B cell (primary cell): ENCODE results near the gene FRMD4A. TPM values are rescaled to one million over a fixed set of nuclear protein-coding genes. Genes with fewer than 3 reads are reported as not detected.

Source experiments
- ATAC-seq: fragments of 200-7000 bp; cut with Tn5 transposase; one replicate; pipeline ENCODE4 v1.10.0; 2021; ENCODE audit warnings: low read depth, mild to moderate bottlenecking, moderate number of reproducible peaks, moderate library complexity
- CTCF ChIA-PET: fragments of 350-600 bp; sonication (Branson Sonifier 250); formaldehyde crosslinking; loops from one replicate; lab custom pipeline; 2021; ENCODE audit warnings: antibody characterized with exemption, inconsistent platforms; lab: Charles Lee
- POLR2A ChIA-PET: fragments of 350-600 bp; sonication (Branson Sonifier 250); formaldehyde crosslinking; loops from one replicate; lab custom pipeline; 2021; ENCODE audit warnings: antibody characterized with exemption; lab: Charles Lee
- DNase-seq: peaks from one replicate; pipeline ENCODE4 v3.0.0; 2013
- H2AFZ ChIP-seq: 2 replicates; pipeline ENCODE4 v1.6.1; 2012; ENCODE audit warnings: mild to moderate bottlenecking, low read depth, low read length; ENCODE audit not compliant: insufficient read depth, poor library complexity, severe bottlenecking
- H3K27ac ChIP-seq, 2 donors: 1 replicate in 1 of 2; 2 replicates in 1 of 2; pipeline ENCODE4 v1.5.1; 2012 to 2013; ENCODE audit warnings: low read length in 2 of 2, mild to moderate bottlenecking in 2 of 2, moderate library complexity in 1 of 2
- H3K27me3 ChIP-seq, 4 experiments: fragments of 200-600 bp in 1 of 4; sonication (generic) in 1 of 4; replicated peaks in 1 of 4; 1 replicate in 2 of 4; 2 replicates in 2 of 4; pipeline versions ENCODE4 v1.6.1 to v1.7.0; 2013 to 2016; ENCODE audit warnings: low read length in 3 of 4, mild to moderate bottlenecking in 2 of 4, mixed read lengths in 1 of 4, moderate library complexity in 1 of 4; ENCODE audit not compliant: insufficient read depth in 4 of 4, control insufficient read depth in 3 of 4; ENCODE audit errors: control extremely low read depth in 1 of 4
- H3K36me3 ChIP-seq, 2 experiments: replicated peaks in 1 of 2; 1 replicate in 1 of 2; 2 replicates in 1 of 2; pipeline versions ENCODE4 v1.6.1 to v1.7.1; 2013; ENCODE audit warnings: low read length in 1 of 2; ENCODE audit not compliant: insufficient read depth in 2 of 2, control insufficient read depth in 1 of 2; ENCODE audit errors: control extremely low read depth in 1 of 2, extremely low read depth in 1 of 2
- H3K4me1 ChIP-seq, 2 donors: fragments of 200-600 bp in 1 of 2; sonication (generic) in 1 of 2; 1 replicate in 1 of 2; 2 replicates in 1 of 2; pipeline versions ENCODE4 v1.5.1 to v1.6.1; 2013 to 2017; ENCODE audit warnings: low read length in 2 of 2; ENCODE audit not compliant: control insufficient read depth in 2 of 2, insufficient read depth in 2 of 2
- H3K4me2 ChIP-seq: replicated peaks from 2 replicates; pipeline ENCODE3; 2012; ENCODE audit warnings: mild to moderate bottlenecking, low read depth, low read length; ENCODE audit not compliant: poor library complexity, severe bottlenecking
- H3K4me3 ChIP-seq, 5 experiments: fragments of 200-600 bp in 1 of 5; sonication (generic) in 1 of 5; 1 replicate in 3 of 5; 2 replicates in 2 of 5; pipeline versions ENCODE4 v1.5.1 to v1.7.0; 2011 to 2016; ENCODE audit warnings: low read length in 4 of 5, mild to moderate bottlenecking in 4 of 5, low read depth in 2 of 5, control low read depth in 1 of 5, moderate library complexity in 1 of 5; ENCODE audit not compliant: insufficient read depth in 1 of 5; ENCODE audit errors: control extremely low read depth in 1 of 5, extremely low read depth in 1 of 5
- H3K79me2 ChIP-seq: fragments of 200-600 bp; sonication (generic); one replicate; pipeline ENCODE4 v1.6.0; 2016; ENCODE audit warnings: low read length; ENCODE audit not compliant: control insufficient read depth, insufficient read depth
- H3K9ac ChIP-seq: fragments of 200-600 bp; sonication (generic); 2 replicates; pipeline ENCODE4 v1.6.1; 2017; ENCODE audit warnings: mild to moderate bottlenecking, low read length, moderate library complexity
- H3K9me3 ChIP-seq, 3 donors: one replicate each; pipeline versions ENCODE4 v1.6.1 to v1.7.1; 2013; ENCODE audit warnings: low read length in 2 of 3; ENCODE audit not compliant: control insufficient read depth in 2 of 3, insufficient read depth in 1 of 3; ENCODE audit errors: control extremely low read depth in 1 of 3
- H4K20me1 ChIP-seq: 2 replicates; pipeline ENCODE4 v1.6.0; 2012; ENCODE audit warnings: mild to moderate bottlenecking, low read length; ENCODE audit not compliant: insufficient read depth, control insufficient read depth, poor library complexity, severe bottlenecking
- H3K27ac Mint-ChIP-seq: one replicate; pipeline ENCODE4 v1.8.0; 2021; ENCODE audit warnings: mixed read lengths
- H3K27me3 Mint-ChIP-seq: one replicate; pipeline ENCODE4 v1.8.0; 2021; ENCODE audit warnings: mixed read lengths
- H3K4me1 Mint-ChIP-seq: one replicate; pipeline ENCODE4 v1.8.0; 2021; ENCODE audit warnings: mixed read lengths
- H3K4me3 Mint-ChIP-seq: one replicate; pipeline ENCODE4 v1.8.0; 2021; ENCODE audit warnings: mixed read lengths
- H3K9me3 Mint-ChIP-seq: one replicate; pipeline ENCODE4 v1.8.0; 2022; ENCODE audit warnings: mixed read lengths; ENCODE audit not compliant: insufficient read depth
- CTCF ChIP-seq: fragments of 200-600 bp; IDR thresholded peaks from one replicate; pipeline ENCODE4 v1.8.0; 2022; ENCODE audit warnings: antibody characterized with exemption, mild to moderate bottlenecking
- EZH2 ChIP-seq: IDR thresholded peaks from 2 replicates; pipeline ENCODE4 v1.6.1; 2012; ENCODE audit warnings: borderline replicate concordance, low read depth, mild to moderate bottlenecking, moderate library complexity, low read length; ENCODE audit not compliant: insufficient read depth, poor library complexity, severe bottlenecking
- WGBS: methylation state at CpG from one replicate; pipeline ENCODE4 v1.1.5; 2013; ENCODE audit warnings: missing lambda C conversion rate; ENCODE audit not compliant: insufficient coverage; 5-methylcytosine and 5-hydroxymethylcytosine counted together
- intact Hi-C: fragments of 100-400 bp; cut with micrococcal nuclease; formaldehyde crosslinking; loops from one replicate; pipeline ENCODE4 v1.10.0; 2022
- polyA plus RNA-seq: library from polyadenylated mRNA; depleted of rRNA; stranded (reverse); fragments of >200 nt; gene quantifications from 2 replicates; pipeline ENCODE4 v1.2.3, GENCODE V29; 2012
- total RNA-seq, 2 donors: library from RNA; stranded (reverse); fragments of 120-200 nt in 1 of 2; gene quantifications; 1 replicate in 1 of 2; 2 replicates in 1 of 2; pipeline versions ENCODE4 v1.2.3 to v1.2.4, GENCODE V29; 2013 to 2022

The FRMD4A gene
- total and polyA plus RNA-seq, 2 donors (not counting 1 experiment from before 2014, with no cell fraction given), result 0.76 to 3.4 TPM

GRCh38 chr10:14066106-14066505 lies 264.6 kb downstream of the FRMD4A start:
- no peak overlapping the region for H3K27ac Mint-ChIP-seq
- ChIA-PET CTCF (no interaction called here), POLR2A (interaction anchor here (0.6 kb wide), 1 partner anchor 116 kb away, joined by 3 read pairs; no protein-coding TSS in a partner anchor)
- H3K9me3 ChIP-seq, result peaks cover 0 to 12% (median 0%) of the 10 kb centered on the region in 3 donors
- H3K4me1 Mint-ChIP-seq, result no peaks in the 10 kb centered on the region
- H3K4me1 ChIP-seq, result no peaks in the 10 kb centered on the region
- peaks cover 3% of the 10 kb centered on the region for H3K9me3 Mint-ChIP-seq
- H3K4me2 ChIP-seq, result no peak overlapping the region
- no CpG with 5 or more reads among the region's 2 CpGs for WGBS
- TF ChIP-seq EZH2 (no peak), CTCF (no peak)
- no peaks in the 10 kb centered on the region for H3K79me2 ChIP-seq
- peaks cover 34% of the 10 kb centered on the region for H3K27me3 Mint-ChIP-seq
- no peak overlapping the region for H2AFZ ChIP-seq
- intact Hi-C loops, result no loop called here
- H3K36me3 ChIP-seq, result no peaks in the 10 kb centered on the region
- H3K27ac ChIP-seq, result no peak overlapping the region
- H3K9ac ChIP-seq, result no peak overlapping the region
- no peaks in the 10 kb centered on the region for H4K20me1 ChIP-seq
- ATAC-seq (no peak), DNase-seq (no peak)
- no peak overlapping the region for H3K4me3 ChIP-seq
- peaks cover 0 to 13% (median 2%) of the 10 kb centered on the region in 4 experiments for H3K27me3 ChIP-seq
- H3K4me3 Mint-ChIP-seq, result no peak overlapping the region

- WGBS, result 91% methylated on average over 5 of the region's 8 CpGs
- ChIA-PET POLR2A (no interaction called here), CTCF (no interaction called here)
- no peak overlapping the region for H3K4me3 Mint-ChIP-seq
- Histone ChIP-seq H3K27me3 (peaks cover 0 to 4% (median 1%) of the 10 kb centered on the region in 4 experiments), H3K4me1 (no peaks in the 10 kb centered on the region), H3K4me3 (no peak overlapping the region), H3K9ac (no peak overlapping the region), H3K27ac (no peak overlapping the region), H4K20me1 (no peaks in the 10 kb centered on the region), H3K9me3 (peaks cover 0 to 12% (median 0%) of the 10 kb centered on the region in 3 donors), H2AFZ (no peak overlapping the region), H3K79me2 (no peaks in the 10 kb centered on the region), H3K4me2 (no peak overlapping the region), H3K36me3 (no peaks in the 10 kb centered on the region)
- TF ChIP-seq CTCF, result no peak
- no peak overlapping the region for H3K27ac Mint-ChIP-seq
- peaks cover 32% of the 10 kb centered on the region for H3K27me3 Mint-ChIP-seq
- H3K9me3 Mint-ChIP-seq, result peaks cover 3% of the 10 kb centered on the region
- DNase-seq (no peak), ATAC-seq (no peak)
- intact Hi-C loops, result no loop called here
- H3K4me1 Mint-ChIP-seq, result no peaks in the 10 kb centered on the region
Measured at GRCh38 chr10:14063531-14064285, 267.0 kb downstream of the FRMD4A start.
